Panc1 (cell line): ENCODE measurements around the gene LETM1.

Source experiments
- CTCF ChIP-seq: fragments of 450-650 bp; IDR thresholded peaks from 2 replicates; pipeline ENCODE4 v1.5.1; 2017; ENCODE audit warnings: mild to moderate bottlenecking
- POLR2AphosphoS5 ChIP-seq: IDR thresholded peaks from 2 replicates; pipeline ENCODE4 v1.6.1; 2012; ENCODE audit warnings: mild to moderate bottlenecking, low read depth, low read length, moderate library complexity
- SIN3A ChIP-seq: IDR thresholded peaks from 2 replicates; pipeline ENCODE4 v1.6.1; 2012; ENCODE audit warnings: low read depth, mild to moderate bottlenecking, low read length, moderate library complexity, borderline replicate concordance; ENCODE audit not compliant: insufficient read depth
- TCF7L2 ChIP-seq: IDR thresholded peaks from 2 replicates; pipeline ENCODE4 v1.6.1; 2011; ENCODE audit warnings: mild to moderate bottlenecking, low read depth, low read length, inconsistent platforms
- TF ChIP-seq, protein P1 (sequence below), 2 experiments: IDR thresholded peaks; 2 replicates each; pipeline ENCODE4 v1.6.1; 2011 to 2012; ENCODE audit warnings: low read depth in 2 of 2, control low read depth in 1 of 2, low read length in 1 of 2, mild to moderate bottlenecking in 1 of 2, moderate library complexity in 1 of 2; ENCODE audit not compliant: insufficient read depth in 1 of 2

DNA sequence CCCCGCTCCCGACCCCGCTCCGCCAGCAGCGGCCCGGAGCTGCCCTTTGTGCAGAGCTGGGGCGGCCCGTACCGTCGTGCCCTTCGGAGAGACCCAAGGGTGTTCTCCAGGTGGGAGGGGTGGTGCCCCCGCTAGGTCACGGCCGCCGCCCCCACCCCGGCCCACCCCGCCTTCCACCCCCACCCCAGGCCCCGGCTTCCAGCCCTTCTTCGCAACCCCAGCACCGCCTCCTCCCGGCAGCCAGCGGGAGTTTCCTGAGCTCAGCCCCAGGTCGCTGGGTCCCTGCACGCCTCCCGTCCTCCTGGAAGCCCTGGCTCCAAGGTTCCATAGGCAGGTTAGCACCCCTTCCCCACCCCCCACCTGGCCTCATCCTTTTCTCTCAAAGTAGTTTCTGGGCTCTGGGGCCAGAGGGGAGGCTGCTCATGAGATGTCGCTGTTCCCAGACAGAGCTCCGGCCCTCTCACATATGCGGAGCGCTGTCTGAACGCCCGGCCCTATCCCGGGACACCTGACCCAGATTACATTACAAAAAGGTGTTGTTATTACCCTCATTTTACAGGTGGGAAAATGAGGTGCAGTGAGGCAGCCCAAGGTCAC is 88.1 kb downstream of the LETM1 start:
- TF ChIP-seq POLR2AphosphoS5 (no peak), CTCF (no peak; the same call in 1 of the 2 replicates), TCF7L2 (no peak), SIN3A (no peak)
- TF ChIP-seq, protein P1, sequence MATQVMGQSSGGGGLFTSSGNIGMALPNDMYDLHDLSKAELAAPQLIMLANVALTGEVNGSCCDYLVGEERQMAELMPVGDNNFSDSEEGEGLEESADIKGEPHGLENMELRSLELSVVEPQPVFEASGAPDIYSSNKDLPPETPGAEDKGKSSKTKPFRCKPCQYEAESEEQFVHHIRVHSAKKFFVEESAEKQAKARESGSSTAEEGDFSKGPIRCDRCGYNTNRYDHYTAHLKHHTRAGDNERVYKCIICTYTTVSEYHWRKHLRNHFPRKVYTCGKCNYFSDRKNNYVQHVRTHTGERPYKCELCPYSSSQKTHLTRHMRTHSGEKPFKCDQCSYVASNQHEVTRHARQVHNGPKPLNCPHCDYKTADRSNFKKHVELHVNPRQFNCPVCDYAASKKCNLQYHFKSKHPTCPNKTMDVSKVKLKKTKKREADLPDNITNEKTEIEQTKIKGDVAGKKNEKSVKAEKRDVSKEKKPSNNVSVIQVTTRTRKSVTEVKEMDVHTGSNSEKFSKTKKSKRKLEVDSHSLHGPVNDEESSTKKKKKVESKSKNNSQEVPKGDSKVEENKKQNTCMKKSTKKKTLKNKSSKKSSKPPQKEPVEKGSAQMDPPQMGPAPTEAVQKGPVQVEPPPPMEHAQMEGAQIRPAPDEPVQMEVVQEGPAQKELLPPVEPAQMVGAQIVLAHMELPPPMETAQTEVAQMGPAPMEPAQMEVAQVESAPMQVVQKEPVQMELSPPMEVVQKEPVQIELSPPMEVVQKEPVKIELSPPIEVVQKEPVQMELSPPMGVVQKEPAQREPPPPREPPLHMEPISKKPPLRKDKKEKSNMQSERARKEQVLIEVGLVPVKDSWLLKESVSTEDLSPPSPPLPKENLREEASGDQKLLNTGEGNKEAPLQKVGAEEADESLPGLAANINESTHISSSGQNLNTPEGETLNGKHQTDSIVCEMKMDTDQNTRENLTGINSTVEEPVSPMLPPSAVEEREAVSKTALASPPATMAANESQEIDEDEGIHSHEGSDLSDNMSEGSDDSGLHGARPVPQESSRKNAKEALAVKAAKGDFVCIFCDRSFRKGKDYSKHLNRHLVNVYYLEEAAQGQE (IDR thresholded peaks at IDR 0.05; ENCODE audit: insufficient read depth in 1 of 2, low read depth in 2 of 2, low read length in 1 of 2), result no peak
